H1 (cell line): ENCODE results near the gene TRNP1. TPM values are rescaled to one million over a fixed set of nuclear protein-coding genes. Genes with fewer than 3 reads are reported as not detected.

ENCODE experiments used
- CTCF ChIA-PET: fragments of 300-600 bp; sonication (Branson Sonifier 250); formaldehyde crosslinking; loops from one replicate; lab custom pipeline; 2021; ENCODE audit not compliant: partially characterized antibody; lab: Charles Lee
- POLR2A ChIA-PET: fragments of 300-600 bp; sonication (Branson Sonifier 250); formaldehyde crosslinking; loops from one replicate; lab custom pipeline; 2021; ENCODE audit warnings: inconsistent platforms; ENCODE audit not compliant: partially characterized antibody; lab: Charles Lee
- DNase-seq, 2 experiments: peaks; one replicate each; pipeline versions ENCODE4 v3.0.0 to v3.0.0-alpha.2; 2010 to 2022; ENCODE audit warnings: low spot score in 2 of 2, low read depth in 1 of 2, mixed read lengths in 1 of 2
- FAIRE-seq: peaks from 2 replicates; lab custom pipeline; 2011; peaks lifted over from hg19 to GRCh38; lab: Jason Lieb, UNC
- H2AFZ ChIP-seq: 2 replicates; pipeline ENCODE4 v1.8.1; 2012; ENCODE audit warnings: low read length, inconsistent platforms
- H2AK5ac ChIP-seq: 2 replicates; pipeline ENCODE4 v1.6.1; 2013; ENCODE audit warnings: low read depth, low read length
- H2BK120ac ChIP-seq: replicated peaks from 2 replicates; pipeline ENCODE3; 2013; ENCODE audit warnings: low read depth, low read length, inconsistent platforms
- H2BK12ac ChIP-seq: 2 replicates; pipeline ENCODE4 v1.6.1; 2013; ENCODE audit warnings: low read depth, low read length
- H2BK15ac ChIP-seq: 2 replicates; pipeline ENCODE4 v1.6.1; 2013; ENCODE audit warnings: low read length
- H2BK20ac ChIP-seq: 2 replicates; pipeline ENCODE4 v1.6.1; 2013; ENCODE audit warnings: low read length
- H2BK5ac ChIP-seq: 2 replicates; pipeline ENCODE4 v1.6.1; 2013; ENCODE audit warnings: low read depth, low read length
- H3K14ac ChIP-seq: 2 replicates; pipeline ENCODE4 v1.6.1; 2013; ENCODE audit warnings: inconsistent platforms; ENCODE audit not compliant: insufficient read length
- H3K18ac ChIP-seq: 2 replicates; pipeline ENCODE4 v1.6.1; 2013; ENCODE audit warnings: low read length; ENCODE audit errors: extremely low read depth
- H3K23ac ChIP-seq: 2 replicates; pipeline ENCODE4 v1.6.1; 2013; ENCODE audit warnings: inconsistent platforms; ENCODE audit not compliant: insufficient read length
- H3K23me2 ChIP-seq: 2 replicates; pipeline ENCODE4 v1.6.1; 2013; ENCODE audit warnings: low read depth, low read length
- H3K27ac ChIP-seq: 2 replicates; pipeline ENCODE4 v1.6.1; 2011; ENCODE audit warnings: low read depth, low read length, inconsistent platforms
- H3K27me3 ChIP-seq, 4 experiments: replicated peaks in 1 of 4; 1 replicate in 1 of 4; 2 replicates in 3 of 4; pipeline versions ENCODE4 v1.6.1 to v1.8.1; 2011 to 2013; ENCODE audit warnings: low read length in 3 of 4, mild to moderate bottlenecking in 3 of 4, inconsistent platforms in 2 of 4, mixed read lengths in 2 of 4, moderate library complexity in 1 of 4; ENCODE audit not compliant: control insufficient read depth in 3 of 4, insufficient read depth in 3 of 4; ENCODE audit errors: extremely low read depth in 1 of 4
- H3K36me3 ChIP-seq, 4 experiments: 2 replicates each; pipeline versions ENCODE4 v1.6.1 to v1.8.1; 2011 to 2013; ENCODE audit warnings: mild to moderate bottlenecking in 4 of 4, low read length in 3 of 4, moderate library complexity in 2 of 4, control low read depth in 1 of 4, inconsistent platforms in 1 of 4; ENCODE audit not compliant: insufficient read depth in 4 of 4, control insufficient read depth in 2 of 4
- H3K4ac ChIP-seq: replicated peaks from 2 replicates; pipeline ENCODE3; 2013; ENCODE audit warnings: low read length, low read depth, mixed read lengths, inconsistent platforms; ENCODE audit not compliant: insufficient read length
- H3K4me1 ChIP-seq, 4 experiments: replicated peaks in 1 of 4; 1 replicate in 1 of 4; 2 replicates in 3 of 4; pipeline versions ENCODE4 v1.6.1 to v1.8.1; 2011 to 2013; ENCODE audit warnings: low read length in 3 of 4, inconsistent platforms in 2 of 4, mixed read lengths in 1 of 4; ENCODE audit not compliant: insufficient read depth in 4 of 4, control insufficient read depth in 3 of 4
- H3K4me2 ChIP-seq, 2 experiments: 2 replicates each; pipeline versions ENCODE4 v1.6.1 to v1.8.1; 2011 to 2013; ENCODE audit warnings: low read depth in 2 of 2, low read length in 2 of 2, control low read depth in 1 of 2, inconsistent platforms in 1 of 2, mild to moderate bottlenecking in 1 of 2; ENCODE audit not compliant: insufficient read depth in 1 of 2
- H3K4me3 ChIP-seq, 4 experiments: fragments of 200-600, 300-600 bp in 1 of 4; sonication (generic), shearing (Covaris generic), sonication (Bioruptor Twin) in 1 of 4; 2 replicates each; pipeline versions ENCODE4 v1.5.1 to v1.8.1; 2011 to 2016; ENCODE audit warnings: low read length in 4 of 4, low read depth in 3 of 4, control low read depth in 2 of 4, inconsistent platforms in 2 of 4, mild to moderate bottlenecking in 2 of 4, mixed read lengths in 1 of 4, moderate library complexity in 1 of 4; ENCODE audit not compliant: insufficient read depth in 2 of 4; ENCODE audit errors: extremely low read depth in 1 of 4
- H3K56ac ChIP-seq: replicated peaks from 2 replicates; pipeline ENCODE3; 2013; ENCODE audit warnings: low read depth, mild to moderate bottlenecking, mixed read lengths, low read length, inconsistent platforms; ENCODE audit not compliant: insufficient read length
- H3K79me1 ChIP-seq: 2 replicates; pipeline ENCODE4 v1.6.1; 2013; ENCODE audit warnings: low read depth, low read length, control low read depth
- H3K79me2 ChIP-seq, 2 experiments: 2 replicates each; pipeline versions ENCODE4 v1.6.1 to v1.8.1; 2012 to 2013; ENCODE audit warnings: low read length in 2 of 2, mild to moderate bottlenecking in 2 of 2, inconsistent platforms in 1 of 2; ENCODE audit not compliant: insufficient read depth in 2 of 2, control insufficient read depth in 1 of 2
- H3K9ac ChIP-seq, 4 experiments: replicated peaks in 1 of 4; 1 replicate in 1 of 4; 2 replicates in 3 of 4; pipeline versions ENCODE4 v1.6.1 to v1.8.1; 2011 to 2013; ENCODE audit warnings: low read depth in 3 of 4, low read length in 3 of 4, control low read depth in 2 of 4, mild to moderate bottlenecking in 2 of 4, moderate library complexity in 2 of 4, inconsistent platforms in 1 of 4; ENCODE audit errors: extremely low read depth in 1 of 4
- H3K9me3 ChIP-seq, 2 experiments: 2 replicates each; pipeline versions ENCODE4 v1.6.1 to v1.8.1; 2012 to 2013; ENCODE audit warnings: mild to moderate bottlenecking in 2 of 2, moderate library complexity in 2 of 2, control low read depth in 1 of 2, inconsistent platforms in 1 of 2, low read depth in 1 of 2, low read length in 1 of 2, mixed read lengths in 1 of 2; ENCODE audit not compliant: insufficient read depth in 2 of 2
- H4K20me1 ChIP-seq, 2 experiments: replicated peaks in 1 of 2; 2 replicates each; pipeline versions ENCODE3 to v1.8.1; 2011 to 2013; ENCODE audit warnings: inconsistent platforms in 2 of 2, low read length in 2 of 2, mild to moderate bottlenecking in 1 of 2; ENCODE audit not compliant: insufficient read depth in 2 of 2, control insufficient read depth in 1 of 2
- H4K5ac ChIP-seq: 2 replicates; pipeline ENCODE4 v1.6.1; 2013; ENCODE audit warnings: low read length, low read depth, mixed read lengths, inconsistent platforms; ENCODE audit not compliant: insufficient read length
- H4K8ac ChIP-seq: 2 replicates; pipeline ENCODE4 v1.8.0; 2013; ENCODE audit warnings: mild to moderate bottlenecking, moderate library complexity, low read length, inconsistent platforms; ENCODE audit not compliant: insufficient read depth; ENCODE audit errors: extremely low read depth
- H4K91ac ChIP-seq: replicated peaks from 2 replicates; pipeline ENCODE3; 2013; ENCODE audit warnings: low read length, mixed read lengths, inconsistent platforms; ENCODE audit not compliant: insufficient read length
- KDM5A ChIP-seq: fragments of 200-600 bp; IDR thresholded peaks from 2 replicates; pipeline ENCODE4 v1.7.1; 2012; ENCODE audit warnings: mild to moderate bottlenecking, low read length, inconsistent platforms, mixed read lengths
- WGBS, 2 experiments: shearing (Covaris generic) in 1 of 2; methylation state at CpG; one replicate each; pipeline versions ENCODE4 v1.1.6 to v1.1.7; 2013 to 2015; ENCODE audit warnings: low lambda C conversion rate in 2 of 2, mixed read lengths in 2 of 2, inconsistent platforms in 1 of 2, low coverage in 1 of 2, missing lambda C conversion rate in 1 of 2; ENCODE audit not compliant: insufficient replicate concordance in 2 of 2, insufficient coverage in 1 of 2, insufficient read length in 1 of 2; ENCODE audit errors: extremely low coverage in 1 of 2, missing lambda C conversion rate in 1 of 2; 5-methylcytosine and 5-hydroxymethylcytosine counted together
- polyA plus RNA-seq, 7 experiments: library from polyadenylated mRNA; depleted of rRNA in 3 of 7; stranded (reverse) in 5 of 7; unstranded in 2 of 7; fragments of >200 nt in 5 of 7; fragments of 200-250 nt in 2 of 7; gene quantifications; 1 replicate in 5 of 7; 2 replicates in 1 of 7; 4 replicates in 1 of 7; pipeline versions ENCODE4 v1.2.1 to v1.2.3, GENCODE V29; 2011 to 2013; ENCODE audit warnings: missing spikeins in 2 of 7, mixed read lengths in 2 of 7
- total RNA-seq: library from RNA; stranded (reverse); fragmentation: NEBNext Ultra II Directional; extraction: Animal tissue kit (Norgen Biotek cat#: 25700); gene quantifications from 2 replicates; pipeline ENCODE4 v1.2.1, GENCODE V29; 2021

TRNP1 gene
- total and polyA plus RNA-seq, 2 of the 8 experiments (the other 6 are each of a cell fraction or from before 2014, with no cell fraction given) = 51.7 to 102 TPM

GRCh38 chr1:26983863-26984262 lies 9.6 kb upstream of the TRNP1 start:
- Histone ChIP-seq H3K36me3 (no peaks in the 10 kb centered on the region), H2AK5ac (no peak overlapping the region), H4K20me1 (no peaks in the 10 kb centered on the region), H3K4me2 (no peak overlapping the region), H3K9ac (no peak overlapping the region), H2BK12ac (no peak overlapping the region), H3K18ac (no peak overlapping the region), H4K5ac (no peak overlapping the region), H4K8ac (no peak overlapping the region), H2BK20ac (no peak overlapping the region), H3K27ac (no peak overlapping the region), H3K4me3 (no peak overlapping the region), H2AFZ (no peak overlapping the region), H3K27me3 (no peaks in the 10 kb centered on the region), H3K4me1 (no peaks in the 10 kb centered on the region), H4K91ac (no peak overlapping the region), H3K79me1 (no peaks in the 10 kb centered on the region), H3K79me2 (no peaks in the 10 kb centered on the region), H2BK5ac (no peak overlapping the region), H3K23ac (no peak overlapping the region), H3K4ac (no peak overlapping the region), H3K23me2 (no peaks in the 10 kb centered on the region), H3K14ac (no peak overlapping the region), H3K9me3 (no peaks in the 10 kb centered on the region), H3K56ac (no peak overlapping the region), H2BK120ac (no peak overlapping the region), H2BK15ac (no peak overlapping the region)
- TF ChIP-seq KDM5A = no peak
- 88% methylated on average over 5 of the region's 5 CpGs; no CpG with 5 or more reads in 1 of the 2 experiments for WGBS, 2 experiments
- ChIA-PET CTCF (interaction anchor here (0.6 to 1.3 kb wide), 4 partner anchors 45 to 119 kb away, joined by 3 to 4 read pairs (median 4); no protein-coding TSS in a partner anchor), POLR2A (interaction anchor here (42.2 kb wide), 1 partner anchor 38 kb away, joined by 1829 read pairs; the partner anchor contains the start of genes TENT5B and TRNP1)
- no peak for DNase-seq
- no peak for FAIRE-seq
